HCT116 (cell line): ENCODE results near the gene ANKRD13C.

Source experiments
- EZH2 ChIP-seq: fragments of 200-600 bp; sonication (generic); IDR thresholded peaks from 2 replicates; pipeline ENCODE4 v1.6.1; 2017; ENCODE audit warnings: antibody characterized with exemption, mixed run types
- EZH2phosphoT487 ChIP-seq: fragments of 200-600 bp; IDR thresholded peaks from 2 replicates; pipeline ENCODE4 v1.6.1; 2018; ENCODE audit warnings: antibody characterized with exemption, borderline replicate concordance
- JUND ChIP-seq: IDR thresholded peaks from 2 replicates; pipeline ENCODE4 v1.6.1; 2012
- POLR2A ChIP-seq: IDR thresholded peaks from 2 replicates; pipeline ENCODE4 v1.7.0; 2011; ENCODE audit warnings: borderline replicate concordance; ENCODE audit not compliant: insufficient read depth, insufficient read length; ENCODE audit errors: extremely low read depth
- POLR2AphosphoS5 ChIP-seq: IDR thresholded peaks from 2 replicates; pipeline ENCODE4 v1.6.1; 2011; ENCODE audit warnings: mild to moderate bottlenecking, low read depth, low read length, moderate library complexity
- SP1 ChIP-seq: IDR thresholded peaks from 2 replicates; pipeline ENCODE4 v1.6.1; 2012; ENCODE audit warnings: low read depth
- SRF ChIP-seq: IDR thresholded peaks from 2 replicates; pipeline ENCODE4 v1.6.1; 2012; ENCODE audit warnings: low read depth
- TCF7L2 ChIP-seq: IDR thresholded peaks from 2 replicates; pipeline ENCODE4 v1.7.0; 2011; ENCODE audit warnings: borderline replicate concordance, inconsistent platforms; ENCODE audit not compliant: insufficient read depth, insufficient read length; ENCODE audit errors: extremely low read depth
- YY1 ChIP-seq: IDR thresholded peaks from 2 replicates; pipeline ENCODE4 v1.6.1; 2011; ENCODE audit warnings: low read length, low read depth, moderate library complexity, mild to moderate bottlenecking; ENCODE audit not compliant: insufficient replicate concordance; ENCODE audit errors: extremely low read depth
- ZNF274 ChIP-seq: fragments of 200-500 bp; sonication (Bioruptor generic); IDR thresholded peaks from 2 replicates; pipeline ENCODE4 v1.6.1; 2014; ENCODE audit warnings: mild to moderate bottlenecking, low read depth, low read length, inconsistent platforms
- TF ChIP-seq, protein P1 (sequence below), 3 experiments: fragments of 200-600 bp in 1 of 3; sonication (generic) in 1 of 3; IDR thresholded peaks in 2 of 3; conservative IDR thresholded peaks in 1 of 3; 2 replicates each; pipeline ENCODE4 v1.5.1; 2012 to 2017; ENCODE audit warnings: low read depth in 2 of 3, low read length in 2 of 3, antibody characterized with exemption in 1 of 3, borderline replicate concordance in 1 of 3, control low read depth in 1 of 3, mild to moderate bottlenecking in 1 of 3, mixed read lengths in 1 of 3, mixed run types in 1 of 3, moderate library complexity in 1 of 3; ENCODE audit not compliant: insufficient read depth in 1 of 3
- TF ChIP-seq, protein P2 (sequence below): IDR thresholded peaks from 2 replicates; pipeline ENCODE4 v1.6.1; 2012; ENCODE audit warnings: low read depth

DNA sequence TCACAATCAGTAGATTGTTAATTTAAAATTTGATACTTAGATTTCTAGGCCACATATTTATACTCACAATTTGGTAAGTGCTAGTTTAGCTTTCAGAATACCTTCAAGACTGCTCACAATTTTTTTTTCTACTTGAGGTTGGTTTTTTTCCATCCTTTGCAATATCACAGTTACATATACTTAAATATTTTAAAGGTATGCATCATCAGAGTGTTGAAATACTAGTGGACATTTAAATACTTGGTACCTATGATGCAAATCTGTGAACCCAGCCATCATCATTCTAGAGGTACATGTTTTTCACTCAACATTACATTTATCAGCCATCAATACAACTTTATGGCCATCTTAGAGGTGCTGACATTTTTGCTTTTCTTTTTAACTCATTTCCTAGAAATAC lies 143.0 kb downstream of the ANKRD13C start:
- TF ChIP-seq, protein P1, sequence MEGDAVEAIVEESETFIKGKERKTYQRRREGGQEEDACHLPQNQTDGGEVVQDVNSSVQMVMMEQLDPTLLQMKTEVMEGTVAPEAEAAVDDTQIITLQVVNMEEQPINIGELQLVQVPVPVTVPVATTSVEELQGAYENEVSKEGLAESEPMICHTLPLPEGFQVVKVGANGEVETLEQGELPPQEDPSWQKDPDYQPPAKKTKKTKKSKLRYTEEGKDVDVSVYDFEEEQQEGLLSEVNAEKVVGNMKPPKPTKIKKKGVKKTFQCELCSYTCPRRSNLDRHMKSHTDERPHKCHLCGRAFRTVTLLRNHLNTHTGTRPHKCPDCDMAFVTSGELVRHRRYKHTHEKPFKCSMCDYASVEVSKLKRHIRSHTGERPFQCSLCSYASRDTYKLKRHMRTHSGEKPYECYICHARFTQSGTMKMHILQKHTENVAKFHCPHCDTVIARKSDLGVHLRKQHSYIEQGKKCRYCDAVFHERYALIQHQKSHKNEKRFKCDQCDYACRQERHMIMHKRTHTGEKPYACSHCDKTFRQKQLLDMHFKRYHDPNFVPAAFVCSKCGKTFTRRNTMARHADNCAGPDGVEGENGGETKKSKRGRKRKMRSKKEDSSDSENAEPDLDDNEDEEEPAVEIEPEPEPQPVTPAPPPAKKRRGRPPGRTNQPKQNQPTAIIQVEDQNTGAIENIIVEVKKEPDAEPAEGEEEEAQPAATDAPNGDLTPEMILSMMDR (IDR thresholded peaks at IDR 0.05 in 2 of 3, conservative IDR thresholded peaks at IDR 0.05 in 1 of 3; ENCODE audit: borderline replicate concordance in 1 of 3, insufficient read depth in 1 of 3, low read depth in 2 of 3, low read length in 2 of 3): no peak
- TF ChIP-seq POLR2A (no peak), YY1 (no peak), EZH2 (no peak), POLR2AphosphoS5 (no peak), TCF7L2 (no peak), JUND (no peak), ZNF274 (no peak), EZH2phosphoT487 (no peak), SRF (no peak), SP1 (no peak)
- TF ChIP-seq, protein P2, sequence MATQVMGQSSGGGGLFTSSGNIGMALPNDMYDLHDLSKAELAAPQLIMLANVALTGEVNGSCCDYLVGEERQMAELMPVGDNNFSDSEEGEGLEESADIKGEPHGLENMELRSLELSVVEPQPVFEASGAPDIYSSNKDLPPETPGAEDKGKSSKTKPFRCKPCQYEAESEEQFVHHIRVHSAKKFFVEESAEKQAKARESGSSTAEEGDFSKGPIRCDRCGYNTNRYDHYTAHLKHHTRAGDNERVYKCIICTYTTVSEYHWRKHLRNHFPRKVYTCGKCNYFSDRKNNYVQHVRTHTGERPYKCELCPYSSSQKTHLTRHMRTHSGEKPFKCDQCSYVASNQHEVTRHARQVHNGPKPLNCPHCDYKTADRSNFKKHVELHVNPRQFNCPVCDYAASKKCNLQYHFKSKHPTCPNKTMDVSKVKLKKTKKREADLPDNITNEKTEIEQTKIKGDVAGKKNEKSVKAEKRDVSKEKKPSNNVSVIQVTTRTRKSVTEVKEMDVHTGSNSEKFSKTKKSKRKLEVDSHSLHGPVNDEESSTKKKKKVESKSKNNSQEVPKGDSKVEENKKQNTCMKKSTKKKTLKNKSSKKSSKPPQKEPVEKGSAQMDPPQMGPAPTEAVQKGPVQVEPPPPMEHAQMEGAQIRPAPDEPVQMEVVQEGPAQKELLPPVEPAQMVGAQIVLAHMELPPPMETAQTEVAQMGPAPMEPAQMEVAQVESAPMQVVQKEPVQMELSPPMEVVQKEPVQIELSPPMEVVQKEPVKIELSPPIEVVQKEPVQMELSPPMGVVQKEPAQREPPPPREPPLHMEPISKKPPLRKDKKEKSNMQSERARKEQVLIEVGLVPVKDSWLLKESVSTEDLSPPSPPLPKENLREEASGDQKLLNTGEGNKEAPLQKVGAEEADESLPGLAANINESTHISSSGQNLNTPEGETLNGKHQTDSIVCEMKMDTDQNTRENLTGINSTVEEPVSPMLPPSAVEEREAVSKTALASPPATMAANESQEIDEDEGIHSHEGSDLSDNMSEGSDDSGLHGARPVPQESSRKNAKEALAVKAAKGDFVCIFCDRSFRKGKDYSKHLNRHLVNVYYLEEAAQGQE: no peak
